B cell (primary cell): ENCODE results near the gene POLH. TPM values are rescaled to one million over a fixed set of nuclear protein-coding genes. Genes with fewer than 3 reads are reported as not detected.

Experiments
- ATAC-seq: fragments of 200-7000 bp; cut with Tn5 transposase; one replicate; pipeline ENCODE4 v1.10.0; 2021; ENCODE audit warnings: low read depth, mild to moderate bottlenecking, moderate number of reproducible peaks, moderate library complexity
- CTCF ChIA-PET: fragments of 350-600 bp; sonication (Branson Sonifier 250); formaldehyde crosslinking; loops from one replicate; lab custom pipeline; 2021; ENCODE audit warnings: antibody characterized with exemption, inconsistent platforms; lab: Charles Lee
- POLR2A ChIA-PET: fragments of 350-600 bp; sonication (Branson Sonifier 250); formaldehyde crosslinking; loops from one replicate; lab custom pipeline; 2021; ENCODE audit warnings: antibody characterized with exemption; lab: Charles Lee
- DNase-seq: peaks from one replicate; pipeline ENCODE4 v3.0.0; 2013
- H2AFZ ChIP-seq: 2 replicates; pipeline ENCODE4 v1.6.1; 2012; ENCODE audit warnings: mild to moderate bottlenecking, low read depth, low read length; ENCODE audit not compliant: insufficient read depth, poor library complexity, severe bottlenecking
- H3K27ac ChIP-seq, 2 donors: 1 replicate in 1 of 2; 2 replicates in 1 of 2; pipeline ENCODE4 v1.5.1; 2012 to 2013; ENCODE audit warnings: low read length in 2 of 2, mild to moderate bottlenecking in 2 of 2, moderate library complexity in 1 of 2
- H3K27me3 ChIP-seq, 4 experiments: fragments of 200-600 bp in 1 of 4; sonication (generic) in 1 of 4; replicated peaks in 1 of 4; 1 replicate in 2 of 4; 2 replicates in 2 of 4; pipeline versions ENCODE4 v1.6.1 to v1.7.0; 2013 to 2016; ENCODE audit warnings: low read length in 3 of 4, mild to moderate bottlenecking in 2 of 4, mixed read lengths in 1 of 4, moderate library complexity in 1 of 4; ENCODE audit not compliant: insufficient read depth in 4 of 4, control insufficient read depth in 3 of 4; ENCODE audit errors: control extremely low read depth in 1 of 4
- H3K36me3 ChIP-seq, 2 experiments: replicated peaks in 1 of 2; 1 replicate in 1 of 2; 2 replicates in 1 of 2; pipeline versions ENCODE4 v1.6.1 to v1.7.1; 2013; ENCODE audit warnings: low read length in 1 of 2; ENCODE audit not compliant: insufficient read depth in 2 of 2, control insufficient read depth in 1 of 2; ENCODE audit errors: control extremely low read depth in 1 of 2, extremely low read depth in 1 of 2
- H3K4me1 ChIP-seq, 2 donors: fragments of 200-600 bp in 1 of 2; sonication (generic) in 1 of 2; 1 replicate in 1 of 2; 2 replicates in 1 of 2; pipeline versions ENCODE4 v1.5.1 to v1.6.1; 2013 to 2017; ENCODE audit warnings: low read length in 2 of 2; ENCODE audit not compliant: control insufficient read depth in 2 of 2, insufficient read depth in 2 of 2
- H3K4me2 ChIP-seq: replicated peaks from 2 replicates; pipeline ENCODE3; 2012; ENCODE audit warnings: mild to moderate bottlenecking, low read depth, low read length; ENCODE audit not compliant: poor library complexity, severe bottlenecking
- H3K4me3 ChIP-seq, 5 experiments: fragments of 200-600 bp in 1 of 5; sonication (generic) in 1 of 5; 1 replicate in 3 of 5; 2 replicates in 2 of 5; pipeline versions ENCODE4 v1.5.1 to v1.7.0; 2011 to 2016; ENCODE audit warnings: low read length in 4 of 5, mild to moderate bottlenecking in 4 of 5, low read depth in 2 of 5, control low read depth in 1 of 5, moderate library complexity in 1 of 5; ENCODE audit not compliant: insufficient read depth in 1 of 5; ENCODE audit errors: control extremely low read depth in 1 of 5, extremely low read depth in 1 of 5
- H3K79me2 ChIP-seq: fragments of 200-600 bp; sonication (generic); one replicate; pipeline ENCODE4 v1.6.0; 2016; ENCODE audit warnings: low read length; ENCODE audit not compliant: control insufficient read depth, insufficient read depth
- H3K9ac ChIP-seq: fragments of 200-600 bp; sonication (generic); 2 replicates; pipeline ENCODE4 v1.6.1; 2017; ENCODE audit warnings: mild to moderate bottlenecking, low read length, moderate library complexity
- H3K9me3 ChIP-seq, 3 donors: one replicate each; pipeline versions ENCODE4 v1.6.1 to v1.7.1; 2013; ENCODE audit warnings: low read length in 2 of 3; ENCODE audit not compliant: control insufficient read depth in 2 of 3, insufficient read depth in 1 of 3; ENCODE audit errors: control extremely low read depth in 1 of 3
- H4K20me1 ChIP-seq: 2 replicates; pipeline ENCODE4 v1.6.0; 2012; ENCODE audit warnings: mild to moderate bottlenecking, low read length; ENCODE audit not compliant: insufficient read depth, control insufficient read depth, poor library complexity, severe bottlenecking
- H3K27ac Mint-ChIP-seq: one replicate; pipeline ENCODE4 v1.8.0; 2021; ENCODE audit warnings: mixed read lengths
- H3K27me3 Mint-ChIP-seq: one replicate; pipeline ENCODE4 v1.8.0; 2021; ENCODE audit warnings: mixed read lengths
- H3K4me1 Mint-ChIP-seq: one replicate; pipeline ENCODE4 v1.8.0; 2021; ENCODE audit warnings: mixed read lengths
- H3K4me3 Mint-ChIP-seq: one replicate; pipeline ENCODE4 v1.8.0; 2021; ENCODE audit warnings: mixed read lengths
- H3K9me3 Mint-ChIP-seq: one replicate; pipeline ENCODE4 v1.8.0; 2022; ENCODE audit warnings: mixed read lengths; ENCODE audit not compliant: insufficient read depth
- CTCF ChIP-seq: fragments of 200-600 bp; IDR thresholded peaks from one replicate; pipeline ENCODE4 v1.8.0; 2022; ENCODE audit warnings: antibody characterized with exemption, mild to moderate bottlenecking
- EZH2 ChIP-seq: IDR thresholded peaks from 2 replicates; pipeline ENCODE4 v1.6.1; 2012; ENCODE audit warnings: borderline replicate concordance, low read depth, mild to moderate bottlenecking, moderate library complexity, low read length; ENCODE audit not compliant: insufficient read depth, poor library complexity, severe bottlenecking
- WGBS: methylation state at CpG from one replicate; pipeline ENCODE4 v1.1.5; 2013; ENCODE audit warnings: missing lambda C conversion rate; ENCODE audit not compliant: insufficient coverage; 5-methylcytosine and 5-hydroxymethylcytosine counted together
- intact Hi-C: fragments of 100-400 bp; cut with micrococcal nuclease; formaldehyde crosslinking; loops from one replicate; pipeline ENCODE4 v1.10.0; 2022
- polyA plus RNA-seq: library from polyadenylated mRNA; depleted of rRNA; stranded (reverse); fragments of >200 nt; gene quantifications from 2 replicates; pipeline ENCODE4 v1.2.3, GENCODE V29; 2012
- total RNA-seq, 2 donors: library from RNA; stranded (reverse); fragments of 120-200 nt in 1 of 2; gene quantifications; 1 replicate in 1 of 2; 2 replicates in 1 of 2; pipeline versions ENCODE4 v1.2.3 to v1.2.4, GENCODE V29; 2013 to 2022

Gene POLH
- total and polyA plus RNA-seq, 2 donors (not counting 1 experiment from before 2014, with no cell fraction given), result 14.7 to 24.8 TPM

- Histone ChIP-seq H3K4me2 (peak overlapping the region; percentile 9), H2AFZ (no peak overlapping the region)
Measured at GRCh38 chr6:43608310-43608763, 32.4 kb downstream of the POLH start.

More at GRCh38 chr6:43608310-43608763, 32.4 kb downstream of the POLH start:
- H3K27me3 Mint-ChIP-seq, result no peaks in the 10 kb centered on the region
- Histone ChIP-seq H3K4me1 (peaks cover 10 to 11% of the 10 kb centered on the region in 2 donors), H3K79me2 (peaks cover 4% of the 10 kb centered on the region), H3K27me3 (no peaks in the 10 kb centered on the region), H4K20me1 (peaks cover 7% of the 10 kb centered on the region), H3K4me3 (no peak overlapping the region), H3K27ac (peak overlapping the region in 1 of 2 donors; percentile 55), H3K9ac (no peak overlapping the region), H3K36me3 (peaks cover 21 to 65% of the 10 kb centered on the region in 2 experiments), H3K9me3 (no peaks in the 10 kb centered on the region)
- ChIA-PET CTCF (interaction anchor here (0.8 to 4.6 kb wide), 19 partner anchors 11 to 472 kb away, joined by 3 to 32 read pairs (median 4); partner anchors contain the start of genes GTPBP2, POLH, VEGFA and XPO5), POLR2A (interaction anchor here (0.6 kb wide), 1 partner anchor 292 kb away, joined by 3 read pairs; no protein-coding TSS in a partner anchor)
- peak; percentile 70 for DNase-seq
- no peak for TF ChIP-seq EZH2
- TF ChIP-seq CTCF, result peak; percentile 86
- peak; percentile 49 for ATAC-seq
- H3K9me3 Mint-ChIP-seq, result no peaks in the 10 kb centered on the region
- whole genome bisulfite sequencing, result 18% methylated on average over 2 of the region's 5 CpGs
- intact Hi-C loops, result loop anchor here (1.0 kb wide), 1 partner anchor 471 kb away; no protein-coding TSS in a partner anchor
- no peak overlapping the region for H3K27ac Mint-ChIP-seq
- H3K4me1 Mint-ChIP-seq, result peaks cover 12% of the 10 kb centered on the region
- H3K4me3 Mint-ChIP-seq, result no peak overlapping the region
